Mesenchymal stem cell (in vitro differentiated cells and primary cell): Measurements from ENCODE around the gene RBM19.
A peak's percentile ranks its signal among the peaks of the same experiment; 100 is the strongest.

ENCODE experiments used
- DNase-seq: peaks from one replicate; pipeline ENCODE4 v3.0.0-alpha.2; 2013
- H2AFZ ChIP-seq: one replicate; pipeline ENCODE4 v1.6.1; 2013; ENCODE audit warnings: low read depth, mild to moderate bottlenecking, control low read depth, inconsistent platforms, low read length, moderate library complexity
- H2AK5ac ChIP-seq: 2 replicates; pipeline ENCODE4 v1.6.1; 2013; ENCODE audit warnings: low read length, moderate library complexity, mild to moderate bottlenecking, inconsistent platforms; ENCODE audit not compliant: severe bottlenecking
- H2BK120ac ChIP-seq: one replicate; pipeline ENCODE4 v1.6.1; 2013; ENCODE audit warnings: low read depth, mild to moderate bottlenecking, inconsistent platforms, low read length, moderate library complexity
- H2BK12ac ChIP-seq, 2 experiments: one replicate each; pipeline ENCODE4 v1.6.1; 2013; ENCODE audit warnings: inconsistent platforms in 2 of 2, low read length in 2 of 2, mild to moderate bottlenecking in 2 of 2, moderate library complexity in 2 of 2, control low read depth in 1 of 2
- H2BK15ac ChIP-seq: one replicate; pipeline ENCODE4 v1.6.1; 2013; ENCODE audit warnings: mild to moderate bottlenecking, low read depth, inconsistent platforms; ENCODE audit not compliant: poor library complexity, severe bottlenecking
- H2BK5ac ChIP-seq: 2 replicates; pipeline ENCODE4 v1.6.1; 2013; ENCODE audit warnings: low read depth, mild to moderate bottlenecking, low read length, control low read depth, inconsistent platforms; ENCODE audit not compliant: poor library complexity, severe bottlenecking
- H3K14ac ChIP-seq, 2 experiments: one replicate each; pipeline ENCODE4 v1.6.1; 2013; ENCODE audit warnings: inconsistent platforms in 2 of 2, low read length in 2 of 2, control low read depth in 1 of 2, mild to moderate bottlenecking in 1 of 2, moderate library complexity in 1 of 2
- H3K18ac ChIP-seq, 2 experiments: one replicate each; pipeline ENCODE4 v1.6.1; 2013; ENCODE audit warnings: inconsistent platforms in 2 of 2, low read length in 2 of 2, control low read depth in 1 of 2, low read depth in 1 of 2, mild to moderate bottlenecking in 1 of 2
- H3K23ac ChIP-seq, 2 experiments: one replicate each; pipeline ENCODE4 v1.6.1; 2013; ENCODE audit warnings: inconsistent platforms in 2 of 2, low read length in 2 of 2, mild to moderate bottlenecking in 2 of 2, moderate library complexity in 2 of 2, control low read depth in 1 of 2
- H3K27ac ChIP-seq: 2 replicates; pipeline ENCODE4 v1.5.1; 2013; ENCODE audit warnings: mild to moderate bottlenecking, moderate library complexity, low read length, control low read depth, inconsistent platforms; ENCODE audit not compliant: poor library complexity, severe bottlenecking
- H3K27me3 ChIP-seq, 2 experiments: 2 replicates each; pipeline versions ENCODE4 v1.6.1 to v1.7.0; 2013; ENCODE audit warnings: low read length in 2 of 2, mild to moderate bottlenecking in 2 of 2, moderate library complexity in 2 of 2, control low read depth in 1 of 2, inconsistent platforms in 1 of 2; ENCODE audit not compliant: control insufficient read depth in 1 of 2, insufficient read depth in 1 of 2
- H3K36me3 ChIP-seq, 2 experiments: 2 replicates each; pipeline versions ENCODE4 v1.6.1 to v1.7.0; 2013; ENCODE audit warnings: low read length in 2 of 2, control low read depth in 1 of 2, inconsistent platforms in 1 of 2, low read depth in 1 of 2, mild to moderate bottlenecking in 1 of 2; ENCODE audit not compliant: insufficient read depth in 2 of 2, control insufficient read depth in 1 of 2
- H3K4ac ChIP-seq, 2 experiments: one replicate each; pipeline ENCODE4 v1.6.1; 2013; ENCODE audit warnings: inconsistent platforms in 2 of 2, low read length in 2 of 2, mild to moderate bottlenecking in 2 of 2, moderate library complexity in 2 of 2, control low read depth in 1 of 2, low read depth in 1 of 2
- H3K4me1 ChIP-seq: 2 replicates; pipeline ENCODE4 v1.6.1; 2013; ENCODE audit warnings: low read depth, low read length, control low read depth; ENCODE audit not compliant: control insufficient read depth, insufficient read depth
- H3K4me2 ChIP-seq: 2 replicates; pipeline ENCODE4 v1.6.1; 2013; ENCODE audit warnings: low read length, mild to moderate bottlenecking, inconsistent platforms; ENCODE audit not compliant: poor library complexity, severe bottlenecking
- H3K4me3 ChIP-seq, 2 experiments: 2 replicates each; pipeline versions ENCODE4 v1.5.1 to v1.7.0; 2013; ENCODE audit warnings: low read length in 2 of 2, mild to moderate bottlenecking in 2 of 2, control low read depth in 1 of 2, low read depth in 1 of 2; ENCODE audit not compliant: insufficient read depth in 1 of 2
- H3K79me1 ChIP-seq: replicated peaks from 2 replicates; pipeline ENCODE4 v1.6.1; 2013; ENCODE audit warnings: mild to moderate bottlenecking, control low read depth, low read length, inconsistent platforms; ENCODE audit not compliant: poor library complexity, severe bottlenecking
- H3K9ac ChIP-seq: 2 replicates; pipeline ENCODE4 v1.7.0; 2013; ENCODE audit warnings: mild to moderate bottlenecking, low read length, moderate library complexity
- H3K9me3 ChIP-seq: 2 replicates; pipeline ENCODE4 v1.7.0; 2013; ENCODE audit warnings: mild to moderate bottlenecking, low read length; ENCODE audit not compliant: control insufficient read depth
- H4K8ac ChIP-seq: one replicate; pipeline ENCODE4 v1.6.1; 2013; ENCODE audit warnings: inconsistent platforms, mild to moderate bottlenecking, low read length, moderate library complexity
- H4K91ac ChIP-seq: one replicate; pipeline ENCODE4 v1.6.1; 2013; ENCODE audit warnings: mild to moderate bottlenecking, low read length, inconsistent platforms
- WGBS: methylation state at CpG from one replicate; pipeline ENCODE4 v1.1.7; 2013; ENCODE audit warnings: mixed read lengths; 5-methylcytosine and 5-hydroxymethylcytosine counted together

The RBM19 gene

DNA sequence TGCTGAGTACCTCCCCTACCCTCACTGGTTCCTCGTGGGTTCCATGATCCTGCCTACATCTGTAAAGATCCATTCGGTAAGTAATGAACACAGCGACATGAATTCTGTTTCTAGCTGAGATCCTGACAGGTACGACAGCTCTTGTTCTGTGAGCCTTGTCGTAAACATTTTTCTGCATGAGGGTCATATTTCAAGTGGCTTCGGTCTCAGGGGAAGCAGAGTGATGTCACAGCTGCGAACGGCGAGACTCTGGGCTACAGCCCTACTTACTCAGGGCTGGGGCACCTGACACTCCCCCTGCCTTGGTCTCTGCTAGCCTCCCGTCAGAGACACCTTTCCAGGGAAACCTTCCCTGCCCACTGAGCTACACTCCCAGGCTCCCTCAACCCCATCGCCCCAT, 85.8 kb downstream of the RBM19 start:
- no peak overlapping the region for H2BK15ac ChIP-seq
- no peak overlapping the region for H2BK5ac ChIP-seq
- no peak overlapping the region for H3K18ac ChIP-seq
- H2AFZ ChIP-seq = no peak overlapping the region
- H3K27me3 ChIP-seq = no peaks in the 10 kb centered on the region
- no peak overlapping the region for H3K4me2 ChIP-seq
- peaks cover 3 to 16% of the 10 kb centered on the region in 2 experiments for H3K36me3 ChIP-seq
- peaks cover 2% of the 10 kb centered on the region for H3K79me1 ChIP-seq
- 77% methylated on average over 11 of the region's 11 CpGs for WGBS
- DNase-seq = no peak
- H2AK5ac ChIP-seq = no peak overlapping the region
- H2BK120ac ChIP-seq = no peak overlapping the region
- H3K23ac ChIP-seq = no peak overlapping the region
- H3K4ac ChIP-seq = no peak overlapping the region
- H2BK12ac ChIP-seq = no peak overlapping the region
- H3K4me3 ChIP-seq = no peak overlapping the region
- H3K27ac ChIP-seq = no peak overlapping the region
- H3K4me1 ChIP-seq = peaks cover under 1% of the 10 kb centered on the region
- no peak overlapping the region for H3K9ac ChIP-seq
- no peak overlapping the region for H4K91ac ChIP-seq
- no peak overlapping the region for H4K8ac ChIP-seq
- no peak overlapping the region for H3K14ac ChIP-seq
- peaks cover 6% of the 10 kb centered on the region for H3K9me3 ChIP-seq

DNA sequence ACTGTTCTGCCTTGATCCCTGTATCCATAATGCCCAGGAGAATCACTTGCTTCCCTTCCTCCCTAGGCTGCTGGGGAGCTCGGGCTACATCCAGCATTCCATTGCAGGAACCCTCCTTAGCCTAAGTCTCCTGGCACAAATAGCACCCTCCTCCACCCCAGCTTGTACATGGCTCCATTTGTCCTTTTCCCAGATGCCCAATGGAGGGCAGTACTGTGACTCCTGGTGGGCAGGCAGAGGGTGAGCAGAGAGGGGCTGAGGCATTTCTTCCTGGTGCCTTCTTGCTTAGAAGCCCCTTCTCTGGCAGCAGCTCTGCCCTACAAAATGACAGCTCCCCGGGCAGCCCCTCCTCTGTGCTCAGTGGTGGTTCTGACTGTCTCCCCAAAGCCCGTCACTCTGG, 86.5 kb downstream of the RBM19 start:
- peaks cover 6% of the 10 kb centered on the region for H3K9me3 ChIP-seq
- peaks cover 3 to 19% of the 10 kb centered on the region in 2 experiments for H3K36me3 ChIP-seq
- H3K27ac ChIP-seq = no peak overlapping the region
- no peak overlapping the region for H3K18ac ChIP-seq
- no peak overlapping the region for H2BK120ac ChIP-seq
- no peak overlapping the region for H2BK12ac ChIP-seq
- H3K9ac ChIP-seq = no peak overlapping the region
- no peak overlapping the region for H4K8ac ChIP-seq
- H3K4me1 ChIP-seq = peaks cover 6% of the 10 kb centered on the region
- no peak overlapping the region for H2AK5ac ChIP-seq
- H4K91ac ChIP-seq = no peak overlapping the region
- H3K79me1 ChIP-seq = peaks cover 2% of the 10 kb centered on the region
- H2BK15ac ChIP-seq = no peak overlapping the region
- no peak overlapping the region for H3K4me3 ChIP-seq
- no peak overlapping the region for H2AFZ ChIP-seq
- H3K27me3 ChIP-seq = no peaks in the 10 kb centered on the region
- no peak for DNase-seq
- 83% methylated on average over 3 of the region's 3 CpGs for WGBS
- no peak overlapping the region for H3K4ac ChIP-seq
- H3K4me2 ChIP-seq = no peak overlapping the region
- no peak overlapping the region for H2BK5ac ChIP-seq
- no peak overlapping the region for H3K14ac ChIP-seq
- H3K23ac ChIP-seq = no peak overlapping the region

DNA sequence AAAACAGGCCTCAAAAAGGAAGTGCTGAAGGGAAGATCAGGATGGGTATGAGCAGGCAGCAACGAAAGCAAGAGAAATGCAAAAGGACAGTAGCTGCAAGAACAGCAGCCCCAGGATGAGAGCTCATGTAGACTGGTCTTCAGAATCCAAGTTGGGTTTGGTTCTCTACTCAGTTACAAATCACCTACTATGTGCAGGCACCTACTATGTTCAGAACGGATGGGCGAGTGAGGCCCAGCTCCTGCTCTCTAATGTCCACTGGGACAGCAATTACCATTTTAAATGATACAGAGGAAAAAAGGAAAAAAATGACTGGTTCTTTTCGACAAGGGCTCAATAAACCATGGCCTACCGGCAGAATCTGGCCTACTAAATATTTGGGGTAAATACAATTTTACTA, 88.5 kb downstream of the RBM19 start:
- no peak overlapping the region for H2AK5ac ChIP-seq
- WGBS = 89% methylated on average over 5 of the region's 5 CpGs
- H4K8ac ChIP-seq = no peak overlapping the region
- no peak overlapping the region for H3K18ac ChIP-seq
- H3K27me3 ChIP-seq = no peaks in the 10 kb centered on the region
- H2BK120ac ChIP-seq = no peak overlapping the region
- no peak for DNase-seq
- H3K36me3 ChIP-seq = peaks cover 0 to 28% of the 10 kb centered on the region in 2 experiments
- no peak overlapping the region for H4K91ac ChIP-seq
- H2AFZ ChIP-seq = no peak overlapping the region
- no peak overlapping the region for H2BK15ac ChIP-seq
- H3K4me2 ChIP-seq = no peak overlapping the region
- no peak overlapping the region for H3K14ac ChIP-seq
- H3K4ac ChIP-seq = no peak overlapping the region
- H3K23ac ChIP-seq = no peak overlapping the region
- H3K4me1 ChIP-seq = peaks cover 7% of the 10 kb centered on the region
- peaks cover 2% of the 10 kb centered on the region for H3K79me1 ChIP-seq
- no peak overlapping the region for H2BK5ac ChIP-seq
- no peak overlapping the region for H3K27ac ChIP-seq
- no peak overlapping the region for H3K9ac ChIP-seq
- H3K4me3 ChIP-seq = no peak overlapping the region
- no peak overlapping the region for H2BK12ac ChIP-seq
- no peaks in the 10 kb centered on the region for H3K9me3 ChIP-seq

DNA sequence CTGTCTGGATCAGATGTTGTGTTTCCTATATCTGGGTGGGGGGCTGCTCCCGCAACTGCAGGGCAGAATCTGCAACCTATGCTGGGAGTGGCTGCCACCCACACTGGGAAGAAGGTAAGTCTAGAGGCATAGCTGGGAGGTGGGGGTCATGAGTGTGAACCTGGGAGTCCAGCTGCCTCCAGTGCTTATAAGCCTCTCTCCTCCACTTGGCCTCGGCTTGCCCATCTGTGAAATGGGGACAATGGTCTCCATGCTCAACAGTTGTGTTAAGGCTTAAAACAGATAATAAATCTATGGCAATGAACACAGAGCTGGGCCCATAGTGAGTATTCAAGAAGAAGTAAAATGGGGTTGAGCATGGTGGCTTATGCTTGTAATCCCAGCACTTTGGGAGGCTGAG, 90.0 kb downstream of the RBM19 start:
- DNase-seq = no peak
- no peak overlapping the region for H3K4me3 ChIP-seq
- no peak overlapping the region for H3K4me2 ChIP-seq
- H3K14ac ChIP-seq = no peak overlapping the region
- H3K9ac ChIP-seq = no peak overlapping the region
- H3K4ac ChIP-seq = no peak overlapping the region
- no peaks in the 10 kb centered on the region for H3K9me3 ChIP-seq
- H2AK5ac ChIP-seq = no peak overlapping the region
- no peak overlapping the region for H4K91ac ChIP-seq
- H2BK15ac ChIP-seq = no peak overlapping the region
- H3K23ac ChIP-seq = no peak overlapping the region
- H2BK5ac ChIP-seq = no peak overlapping the region
- peaks cover 7% of the 10 kb centered on the region for H3K4me1 ChIP-seq
- H3K27me3 ChIP-seq = no peaks in the 10 kb centered on the region
- WGBS = 97% methylated on average over 2 of the region's 2 CpGs
- no peak overlapping the region for H2BK120ac ChIP-seq
- H3K18ac ChIP-seq = no peak overlapping the region
- peaks cover 0 to 28% of the 10 kb centered on the region in 2 experiments for H3K36me3 ChIP-seq
- peak overlapping the region in 1 of 2 experiments; percentile 57 for H2BK12ac ChIP-seq
- H3K27ac ChIP-seq = no peak overlapping the region
- H2AFZ ChIP-seq = no peak overlapping the region
- H4K8ac ChIP-seq = peak overlapping the region; percentile 47
- peaks cover 2% of the 10 kb centered on the region for H3K79me1 ChIP-seq
